GM12878 (cell line): ENCODE measurements around the gene CCDC134. TPM values are rescaled to one million over a fixed set of nuclear protein-coding genes. Genes with fewer than 3 reads are reported as not detected.
A peak's percentile ranks its signal among the peaks of the same experiment; 100 is the strongest.

Experiments used
- ATAC-seq: fragments of 200-7000 bp; cut with Tn5 transposase; 3 replicates; pipeline ENCODE4 v1.9.1; 2020; ENCODE audit warnings: mild to moderate bottlenecking, moderate library complexity
- BruUV-seq: library from RNA; stranded (reverse); fragments of 400-500 nt; replicated peaks from 2 replicates; lab custom pipeline; 2021; lab: Mats Ljungman, UMichigan
- CTCF ChIA-PET: fragments of 300-600 bp; sonication (Branson Sonifier 250); formaldehyde crosslinking; extraction: SDS; loops from one replicate; lab custom pipeline; 2021; ENCODE audit warnings: inconsistent platforms; lab: Yijun Ruan, JAX
- POLR2A ChIA-PET: fragments of 350-600 bp; formaldehyde crosslinking; extraction: SDS; loops from one replicate; lab custom pipeline; 2021; ENCODE audit warnings: inconsistent platforms; lab: Charles Lee
- RAD21 ChIA-PET: fragments of 300-600 bp; sonication (Branson Sonifier 250); formaldehyde crosslinking; loops from one replicate; lab custom pipeline; 2023; ENCODE audit warnings: antibody characterized with exemption; ENCODE audit not compliant: unreplicated experiment; lab: Charles Lee
- SMC1A ChIA-PET: fragments of 300-600 bp; sonication (Branson Sonifier 250); formaldehyde crosslinking; loops from one replicate; lab custom pipeline; 2023; ENCODE audit not compliant: unreplicated experiment, uncharacterized antibody; lab: Charles Lee
- DNase-seq: peaks from one replicate; pipeline ENCODE4 v3.0.0-alpha.2; 2011; ENCODE audit warnings: low read depth, low spot score
- FAIRE-seq: peaks from 3 replicates; lab custom pipeline; 2011; peaks lifted over from hg19 to GRCh38; lab: Jason Lieb, UNC
- H2AFZ ChIP-seq: 2 replicates; pipeline ENCODE4 v1.6.0; 2011; ENCODE audit warnings: low read depth, low read length, control low read depth; ENCODE audit not compliant: control insufficient read depth
- H3K27ac ChIP-seq: 2 replicates; pipeline ENCODE4 v1.5.1; 2011; ENCODE audit warnings: control low read depth; ENCODE audit not compliant: control insufficient read depth, insufficient read depth
- H3K27me3 ChIP-seq, 2 experiments: replicated peaks in 1 of 2; 2 replicates each; pipeline versions ENCODE4 v1.6.0 to v1.6.1; 2011; ENCODE audit warnings: low read length in 1 of 2; ENCODE audit not compliant: control insufficient read depth in 2 of 2, insufficient read depth in 2 of 2
- H3K36me3 ChIP-seq, 2 experiments: 2 replicates each; pipeline ENCODE4 v1.5.1; 2011; ENCODE audit warnings: low read length in 1 of 2; ENCODE audit not compliant: control insufficient read depth in 2 of 2, insufficient read depth in 2 of 2
- H3K4me1 ChIP-seq: 2 replicates; pipeline ENCODE4 v1.6.1; 2011; ENCODE audit warnings: mild to moderate bottlenecking, low read length, moderate library complexity, mixed read lengths; ENCODE audit not compliant: control insufficient read depth, insufficient read depth
- H3K4me2 ChIP-seq: 2 replicates; pipeline ENCODE4 v1.6.0; 2011; ENCODE audit warnings: control low read depth; ENCODE audit not compliant: control insufficient read depth, insufficient read depth
- H3K4me3 ChIP-seq: fragments of 200-600 bp; sonication (generic); 2 replicates; pipeline ENCODE4 v1.5.1; 2016
- H3K79me2 ChIP-seq: 2 replicates; pipeline ENCODE4 v1.6.0; 2011; ENCODE audit warnings: low read length; ENCODE audit not compliant: control insufficient read depth, insufficient read depth
- H3K9ac ChIP-seq: 2 replicates; pipeline ENCODE4 v1.8.0; 2011; ENCODE audit warnings: low read length, control low read depth, mixed read lengths; ENCODE audit not compliant: control insufficient read depth, insufficient read depth
- H3K9me3 ChIP-seq: replicated peaks from 3 replicates; pipeline ENCODE4 v1.5.1; 2011; ENCODE audit warnings: mild to moderate bottlenecking, low read length; ENCODE audit not compliant: control insufficient read depth, insufficient read depth
- H4K20me1 ChIP-seq: 2 replicates; pipeline ENCODE4 v1.6.0; 2011; ENCODE audit not compliant: control insufficient read depth, insufficient read depth
- EED ChIP-seq: sonication (generic); IDR thresholded peaks from 2 replicates; pipeline ENCODE4 v1.6.1; 2016; ENCODE audit warnings: antibody characterized with exemption, low read depth
- EGR1 ChIP-seq, 2 experiments: IDR thresholded peaks; 1 replicate in 1 of 2; 2 replicates in 1 of 2; pipeline ENCODE4 v1.6.1; 2011 to 2012; ENCODE audit warnings: low read depth in 2 of 2, low read length in 2 of 2, borderline replicate concordance in 1 of 2, mild to moderate bottlenecking in 1 of 2, moderate library complexity in 1 of 2
- EP300 ChIP-seq, 2 experiments: fragments of 150-350 bp in 1 of 2; IDR thresholded peaks; 2 replicates each; pipeline ENCODE4 v1.6.1; 2011 to 2012; ENCODE audit warnings: low read depth in 2 of 2, low read length in 2 of 2, borderline replicate concordance in 1 of 2, improper control_type of control experiment in 1 of 2, inconsistent platforms in 1 of 2; ENCODE audit not compliant: control insufficient read depth in 1 of 2
- IKZF2 ChIP-seq, 2 experiments: fragments of 450-650 bp; IDR thresholded peaks; 2 replicates each; pipeline ENCODE4 v1.6.1; 2017; ENCODE audit warnings: mild to moderate bottlenecking in 2 of 2, moderate library complexity in 2 of 2
- NFIC ChIP-seq: IDR thresholded peaks from 2 replicates; pipeline ENCODE4 v1.6.1; 2012; ENCODE audit warnings: low read depth, mild to moderate bottlenecking, inconsistent platforms, low read length, moderate library complexity
- PAX5 ChIP-seq: IDR thresholded peaks from 2 replicates; pipeline ENCODE4 v1.6.1; 2011; ENCODE audit warnings: low read depth, low read length, borderline replicate concordance
- RBBP5 ChIP-seq: fragments of 200-600 bp; sonication (generic); conservative IDR thresholded peaks from 2 replicates; pipeline ENCODE4 v1.6.1; 2016
- RUNX3 ChIP-seq: IDR thresholded peaks from 2 replicates; pipeline ENCODE4 v1.6.1; 2012; ENCODE audit warnings: low read length, inconsistent platforms
- SIN3A ChIP-seq: IDR thresholded peaks from 2 replicates; pipeline ENCODE4 v1.6.1; 2012; ENCODE audit warnings: low read depth, low read length, improper control_type of control experiment
- SREBF1 ChIP-seq: IDR thresholded peaks from 2 replicates; pipeline ENCODE4 v1.6.1; 2012; ENCODE audit warnings: mild to moderate bottlenecking, low read length
- WGBS: methylation state at CpG from one replicate; pipeline ENCODE4 v1.1.6; 2016; ENCODE audit warnings: low lambda C conversion rate; ENCODE audit not compliant: insufficient replicate concordance, insufficient coverage; ENCODE audit errors: missing lambda C conversion rate; 5-methylcytosine and 5-hydroxymethylcytosine counted together
- in situ Hi-C: fragments of 300-500 bp; cut with MboI; formaldehyde crosslinking; loops from 9 replicates; pipeline ENCODE4 v1.14.3; 2018; ENCODE audit warnings: mixed read lengths
- intact Hi-C: fragments of 100-400 bp; cut with micrococcal nuclease; formaldehyde crosslinking; loops from one replicate; pipeline ENCODE4 v1.14.2; 2022; ENCODE audit not compliant: unreplicated experiment
- polyA plus RNA-seq, 11 experiments: library from polyadenylated mRNA; depleted of rRNA in 4 of 11; unstranded in 6 of 11; stranded (reverse) in 5 of 11; fragments of >200 nt; fragmentation: Nextera tagmentation in 4 of 11; fragmentation: Illumina TruSeq in 1 of 11; extraction: Ambion mirVana in 4 of 11; extraction: Trizol in 1 of 11; gene quantifications; 1 replicate in 1 of 11; 2 replicates in 10 of 11; pipeline versions ENCODE4 v1.2.1 to v1.2.3, GENCODE V29; 2011 to 2016; ENCODE audit warnings: inconsistent platforms in 2 of 11, missing spikeins in 2 of 11, low read depth in 1 of 11
- total RNA-seq, 4 experiments: library from RNA; depleted of rRNA in 3 of 4; stranded (reverse); fragments of >200 nt in 3 of 4; fragmentation: Illumina TruSeq in 1 of 4; extraction: Trizol in 1 of 4; gene quantifications; 2 replicates each; pipeline versions ENCODE4 v1.2.1 to v1.2.3, GENCODE V29; 2013 to 2021
- TF ChIP-seq, protein P1 (sequence below), 3 experiments: IDR thresholded peaks in 2 of 3; conservative IDR thresholded peaks in 1 of 3; 2 replicates each; pipeline ENCODE4 v1.5.1; 2011; ENCODE audit warnings: low read depth in 3 of 3, low read length in 3 of 3, mild to moderate bottlenecking in 3 of 3, control low read depth in 2 of 3, moderate library complexity in 2 of 3, inconsistent platforms in 1 of 3, mixed read lengths in 1 of 3; ENCODE audit not compliant: control insufficient read depth in 2 of 3, insufficient read depth in 1 of 3; ENCODE audit errors: extremely low read depth in 1 of 3
- TF ChIP-seq, protein P2 (sequence below): fragments of 450-650 bp; IDR thresholded peaks from 2 replicates; pipeline ENCODE4 v1.6.1; 2016; ENCODE audit warnings: mild to moderate bottlenecking

Gene CCDC134
- total and polyA plus RNA-seq, 10 of the 15 experiments (the other 5 are each of a cell fraction or from before 2014, with no cell fraction given), result 0.35 to 19.3 (median 11.8) TPM

DNA sequence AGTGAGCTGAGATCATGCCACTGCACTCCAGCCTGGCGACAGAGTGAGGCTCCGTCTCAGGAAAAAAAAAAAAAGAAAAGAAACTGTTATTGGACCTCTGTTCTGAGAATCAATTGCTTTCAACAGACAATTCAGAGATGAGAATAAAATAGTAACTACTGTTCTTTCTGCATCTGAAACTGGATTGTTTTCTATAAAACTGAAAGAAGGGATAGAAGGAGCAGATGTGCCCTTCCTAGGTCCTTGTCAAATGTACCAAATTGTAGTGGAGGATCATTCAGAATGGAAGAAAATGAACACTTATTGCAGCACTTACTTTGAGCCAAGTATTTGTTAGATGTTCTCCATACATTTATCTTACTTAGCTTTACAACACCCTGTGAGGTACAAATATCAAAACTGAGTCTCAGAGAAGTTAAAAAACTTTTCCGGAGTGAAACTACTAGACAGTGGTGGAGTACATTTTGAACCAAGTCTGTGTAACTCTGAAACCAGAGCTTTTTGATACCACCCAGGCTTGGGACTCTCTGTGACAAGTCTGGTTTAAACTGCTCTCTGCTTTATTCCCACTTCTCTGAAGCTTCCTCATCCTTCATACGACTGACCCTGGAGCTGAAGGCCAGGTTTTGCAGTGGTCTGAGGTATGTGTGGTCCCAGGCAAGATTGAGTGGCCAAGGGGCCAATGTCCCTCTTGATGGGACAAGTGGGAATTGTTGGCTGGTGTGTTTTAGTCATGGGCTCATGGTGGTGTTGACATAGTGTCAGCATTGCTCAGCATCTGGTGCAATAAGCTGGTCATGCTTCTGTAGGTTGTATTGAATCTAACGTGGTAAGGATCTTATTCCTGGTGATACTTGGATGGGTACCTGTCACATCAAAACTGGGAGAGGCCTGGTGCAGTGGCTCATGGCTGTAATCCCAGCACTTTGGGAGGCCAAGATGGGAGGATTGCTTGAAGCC is 48.2 kb upstream of the CCDC134 start:
- no TSS peak for BruUV-seq
- H3K27ac ChIP-seq, result peak overlapping the region; percentile 66
- peak; percentile 81 for FAIRE-seq

More for the DNA sequence above, 48.2 kb upstream of the CCDC134 start:
- no peaks in the 10 kb centered on the region for H3K36me3 ChIP-seq
- 1% methylated on average over 4 of the region's 5 CpGs for WGBS
- peak; percentile 66 for DNase-seq
- H3K27me3 ChIP-seq, result no peaks in the 10 kb centered on the region
- peak overlapping the region; percentile 38 for H3K9ac ChIP-seq
- H4K20me1 ChIP-seq, result no peaks in the 10 kb centered on the region
- H3K4me2 ChIP-seq, result peak overlapping the region; percentile 74
- TF ChIP-seq RUNX3, result peak; percentile 51; the same call in 1 of the 2 replicates
- TF ChIP-seq SREBF1, result no peak
- TF ChIP-seq SIN3A, result no peak
- no peak for TF ChIP-seq EGR1 (IDR thresholded peaks at IDR 0.05; ENCODE audit: borderline replicate concordance in 1 of 2, low read depth in 2 of 2, low read length in 2 of 2)
- TF ChIP-seq PAX5, result no peak
- TF ChIP-seq EP300 (IDR thresholded peaks at IDR 0.05; ENCODE audit: borderline replicate concordance in 1 of 2, control insufficient read depth in 1 of 2, low read depth in 2 of 2, low read length in 2 of 2), result 0 out of 4 replicates have a peak, but pooled peaks of 1 of the 2 experiments have one; percentile 17
- TF ChIP-seq RBBP5, result no peak
- TF ChIP-seq IKZF2 (IDR thresholded peaks at IDR 0.05), result peak; percentile 27 to 44; a peak in 3 of 4 replicates
- TF ChIP-seq, protein P1, sequence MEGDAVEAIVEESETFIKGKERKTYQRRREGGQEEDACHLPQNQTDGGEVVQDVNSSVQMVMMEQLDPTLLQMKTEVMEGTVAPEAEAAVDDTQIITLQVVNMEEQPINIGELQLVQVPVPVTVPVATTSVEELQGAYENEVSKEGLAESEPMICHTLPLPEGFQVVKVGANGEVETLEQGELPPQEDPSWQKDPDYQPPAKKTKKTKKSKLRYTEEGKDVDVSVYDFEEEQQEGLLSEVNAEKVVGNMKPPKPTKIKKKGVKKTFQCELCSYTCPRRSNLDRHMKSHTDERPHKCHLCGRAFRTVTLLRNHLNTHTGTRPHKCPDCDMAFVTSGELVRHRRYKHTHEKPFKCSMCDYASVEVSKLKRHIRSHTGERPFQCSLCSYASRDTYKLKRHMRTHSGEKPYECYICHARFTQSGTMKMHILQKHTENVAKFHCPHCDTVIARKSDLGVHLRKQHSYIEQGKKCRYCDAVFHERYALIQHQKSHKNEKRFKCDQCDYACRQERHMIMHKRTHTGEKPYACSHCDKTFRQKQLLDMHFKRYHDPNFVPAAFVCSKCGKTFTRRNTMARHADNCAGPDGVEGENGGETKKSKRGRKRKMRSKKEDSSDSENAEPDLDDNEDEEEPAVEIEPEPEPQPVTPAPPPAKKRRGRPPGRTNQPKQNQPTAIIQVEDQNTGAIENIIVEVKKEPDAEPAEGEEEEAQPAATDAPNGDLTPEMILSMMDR (IDR thresholded peaks at IDR 0.05 in 2 of 3, conservative IDR thresholded peaks at IDR 0.05 in 1 of 3; ENCODE audit: control insufficient read depth in 2 of 3, extremely low read depth in 1 of 3, insufficient read depth in 1 of 3, low read depth in 3 of 3, low read length in 3 of 3), result no peak
- peak; percentile 51; the same call in 1 of the 2 replicates for TF ChIP-seq NFIC
- TF ChIP-seq, protein P2, sequence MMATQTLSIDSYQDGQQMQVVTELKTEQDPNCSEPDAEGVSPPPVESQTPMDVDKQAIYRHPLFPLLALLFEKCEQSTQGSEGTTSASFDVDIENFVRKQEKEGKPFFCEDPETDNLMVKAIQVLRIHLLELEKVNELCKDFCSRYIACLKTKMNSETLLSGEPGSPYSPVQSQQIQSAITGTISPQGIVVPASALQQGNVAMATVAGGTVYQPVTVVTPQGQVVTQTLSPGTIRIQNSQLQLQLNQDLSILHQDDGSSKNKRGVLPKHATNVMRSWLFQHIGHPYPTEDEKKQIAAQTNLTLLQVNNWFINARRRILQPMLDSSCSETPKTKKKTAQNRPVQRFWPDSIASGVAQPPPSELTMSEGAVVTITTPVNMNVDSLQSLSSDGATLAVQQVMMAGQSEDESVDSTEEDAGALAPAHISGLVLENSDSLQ, result peak; percentile 31; the same call in 1 of the 2 replicates
- TF ChIP-seq EED, result peak; percentile 29; the same call in 1 of the 2 replicates
- ChIA-PET SMC1A (interaction anchor here (0.6 to 2.3 kb wide), 12 partner anchors 10 to 200 kb away, joined by 3 to 14 read pairs (median 4); partner anchors contain the start of genes CCDC134 and SMIM45), RAD21 (interaction anchor here (0.7 to 3.5 kb wide), 5 partner anchors 9 to 54 kb away, joined by 3 to 21 read pairs (median 4); partner anchors contain the start of genes CCDC134 and MEI1), POLR2A (interaction anchor here (0.7 to 1.6 kb wide), 6 partner anchors 13 to 180 kb away, joined by 3 to 8 read pairs (median 4); partner anchors contain the start of gene CCDC134), CTCF (interaction anchor here (0.8 to 2.6 kb wide), 8 partner anchors 9 to 110 kb away, joined by 3 to 18 read pairs (median 6); partner anchors contain the start of gene MEI1)
- peak overlapping the region; percentile 52 for H2AFZ ChIP-seq
- peaks cover 39% of the 10 kb centered on the region for H3K4me1 ChIP-seq
- H3K9me3 ChIP-seq, result no peaks in the 10 kb centered on the region
- intact Hi-C loops (no loop called here), in situ Hi-C loops (no loop called here)
- ATAC-seq, result peak; percentile 88
- peak overlapping the region; percentile 32; the same call in 1 of the 2 replicates for H3K4me3 ChIP-seq
- no peaks in the 10 kb centered on the region for H3K79me2 ChIP-seq
